ENCODE results near the gene CFAP54. TPM values are rescaled to one million over a fixed set of nuclear protein-coding genes. Genes with fewer than 3 reads are reported as not detected.

Gene CFAP54
- total and polyA plus RNA-seq, 2 donors (not counting 3 experiments of a cell fraction or from before 2014, with no cell fraction given) = 3.6 to 26.9 TPM

GRCh38 chr12:96809522-96809921, 320.1 kb downstream of the CFAP54 start:
- CTCF ChIA-PET = no interaction called here
- peak overlapping the region; percentile 84 for H3K4me2 ChIP-seq (ENCODE audit: insufficient read depth, low read length)

More at GRCh38 chr12:96809522-96809921, 320.1 kb downstream of the CFAP54 start:
- H3K9me1 ChIP-seq (replicated peaks; ENCODE audit: control insufficient read depth, extremely low read depth, insufficient read depth, low read length) = no peaks in the 10 kb centered on the region
- dilution Hi-C loops (cut with MboI; ENCODE audit: extremely low pct_ligation_motif_present, low sequenced_read_pairs) (no loop called here), intact Hi-C loops (cut with micrococcal nuclease) (no loop called here)
- H3K4me1 ChIP-seq (ENCODE audit: control insufficient read depth, extremely low read depth, insufficient read depth, low read length) = peaks cover 37% of the 10 kb centered on the region
- no peak for TF ChIP-seq MYC (IDR thresholded peaks at IDR 0.05; ENCODE audit: low read depth, low read length)
- TF ChIP-seq, protein P1, sequence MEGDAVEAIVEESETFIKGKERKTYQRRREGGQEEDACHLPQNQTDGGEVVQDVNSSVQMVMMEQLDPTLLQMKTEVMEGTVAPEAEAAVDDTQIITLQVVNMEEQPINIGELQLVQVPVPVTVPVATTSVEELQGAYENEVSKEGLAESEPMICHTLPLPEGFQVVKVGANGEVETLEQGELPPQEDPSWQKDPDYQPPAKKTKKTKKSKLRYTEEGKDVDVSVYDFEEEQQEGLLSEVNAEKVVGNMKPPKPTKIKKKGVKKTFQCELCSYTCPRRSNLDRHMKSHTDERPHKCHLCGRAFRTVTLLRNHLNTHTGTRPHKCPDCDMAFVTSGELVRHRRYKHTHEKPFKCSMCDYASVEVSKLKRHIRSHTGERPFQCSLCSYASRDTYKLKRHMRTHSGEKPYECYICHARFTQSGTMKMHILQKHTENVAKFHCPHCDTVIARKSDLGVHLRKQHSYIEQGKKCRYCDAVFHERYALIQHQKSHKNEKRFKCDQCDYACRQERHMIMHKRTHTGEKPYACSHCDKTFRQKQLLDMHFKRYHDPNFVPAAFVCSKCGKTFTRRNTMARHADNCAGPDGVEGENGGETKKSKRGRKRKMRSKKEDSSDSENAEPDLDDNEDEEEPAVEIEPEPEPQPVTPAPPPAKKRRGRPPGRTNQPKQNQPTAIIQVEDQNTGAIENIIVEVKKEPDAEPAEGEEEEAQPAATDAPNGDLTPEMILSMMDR (IDR thresholded peaks at IDR 0.05; ENCODE audit: extremely low read depth in 1 of 2, insufficient read depth in 1 of 2, low read depth in 1 of 2, low read length in 2 of 2) = no peak
- no peak for TF ChIP-seq GATA2 (IDR thresholded peaks at IDR 0.05; ENCODE audit: insufficient read depth, insufficient read length, low read depth, low read length)
- no peak for TF ChIP-seq JUN (IDR thresholded peaks at IDR 0.05; ENCODE audit: borderline replicate concordance, insufficient read depth, insufficient read length, low read depth)
- TF ChIP-seq POLR2A (IDR thresholded peaks at IDR 0.05; ENCODE audit: low read depth, low read length) = no peak
- TF ChIP-seq MAX (IDR thresholded peaks at IDR 0.05; ENCODE audit: insufficient read depth, insufficient read length) = no peak
- no peak for TF ChIP-seq EZH2 (IDR thresholded peaks at IDR 0.05; ENCODE audit: borderline replicate concordance, low read depth, low read length, severe bottlenecking)
- no peak for TF ChIP-seq POLR2AphosphoS5 (IDR thresholded peaks at IDR 0.05; ENCODE audit: insufficient read depth, low read depth, low read length)
- no peak for TF ChIP-seq FOS (IDR thresholded peaks at IDR 0.05; ENCODE audit: borderline replicate concordance, insufficient read depth, low read length)
- no peaks in the 10 kb centered on the region for H3K36me3 ChIP-seq (ENCODE audit: control insufficient read depth in 2 of 2, extremely low read depth in 1 of 2, insufficient read depth in 2 of 2, low read length in 2 of 2)
- no peak for FAIRE-seq
- H3K27ac ChIP-seq (ENCODE audit: insufficient read depth, low read depth, low read length) = peak overlapping the region; percentile 93
- H4K20me1 ChIP-seq (replicated peaks; ENCODE audit: control insufficient read depth, extremely low read depth, insufficient read depth, low read length) = no peaks in the 10 kb centered on the region
- H3K27me3 ChIP-seq (ENCODE audit: control insufficient read depth in 2 of 2, insufficient read depth in 2 of 2, low read length in 2 of 2) = no peaks in the 10 kb centered on the region
- H3K9ac ChIP-seq (replicated peaks; ENCODE audit: extremely low read depth, insufficient read depth, low read length) = no peak overlapping the region
- POLR2A ChIA-PET = no interaction called here
- no peak overlapping the region for H3K4me3 ChIP-seq (replicated peaks in 1 of 3; ENCODE audit: insufficient read depth in 1 of 3, low read depth in 1 of 3, low read length in 3 of 3)
- no peaks in the 10 kb centered on the region for H3K9me3 ChIP-seq (replicated peaks; ENCODE audit: control insufficient read depth, insufficient read depth, low read length)
- no peaks in the 10 kb centered on the region for H3K79me2 ChIP-seq (ENCODE audit: control insufficient read depth, insufficient read depth, low read length)
- DNase-seq (ENCODE audit: low read depth, low spot score) = no peak
- BruUV-seq (replicated peaks) = no TSS peak
- H2AFZ ChIP-seq (ENCODE audit: low read depth, low read length) = no peak overlapping the region

All from endothelial cell of umbilical vein (primary cell).